SU-DHL-6 (cell line): ENCODE measurements around the gene CNBD2.
"Not testable (repeated sequence)": the region's sequence is repeated elsewhere in the genome, so short reads cannot be mapped to it uniquely, and the experiment has no call there.

Source experiments
- H2AFZ ChIP-seq: fragments of 200-600 bp; sonication (generic); 2 replicates; pipeline ENCODE4 v1.6.1; 2014; ENCODE audit warnings: low read depth, mild to moderate bottlenecking, moderate library complexity, mixed read lengths, antibody characterized with exemption, low read length; ENCODE audit not compliant: severe bottlenecking
- H3F3A ChIP-seq: fragments of 200-600 bp; shearing (Covaris generic); 2 replicates; pipeline ENCODE4 v1.6.0; 2016; ENCODE audit warnings: antibody characterized with exemption, mild to moderate bottlenecking; ENCODE audit not compliant: insufficient read depth
- H3K27ac ChIP-seq: fragments of 200-600 bp; sonication (generic); 2 replicates; pipeline ENCODE4 v1.5.1; 2016; ENCODE audit warnings: low read depth, mild to moderate bottlenecking, low read length, moderate library complexity, mixed read lengths
- H3K27me3 ChIP-seq: fragments of 200-600 bp; sonication (generic), shearing (Covaris generic); 2 replicates; pipeline ENCODE4 v1.6.0; 2014; ENCODE audit warnings: mild to moderate bottlenecking, low read length
- H3K36me3 ChIP-seq: fragments of 200-600 bp; sonication (generic); 2 replicates; pipeline ENCODE4 v1.6.1; 2014; ENCODE audit warnings: mild to moderate bottlenecking, low read length, mixed read lengths
- H3K4me2 ChIP-seq: fragments of 300-600, 200-600 bp; shearing (Covaris generic), sonication (generic); 2 replicates; pipeline ENCODE4 v1.6.0; 2014; ENCODE audit warnings: low read length, low read depth, mild to moderate bottlenecking; ENCODE audit not compliant: poor library complexity, severe bottlenecking
- H3K4me3 ChIP-seq: fragments of 200-600 bp; sonication (generic); 2 replicates; pipeline ENCODE4 v1.5.1; 2014; ENCODE audit warnings: antibody characterized with exemption, low read length, mild to moderate bottlenecking, mixed read lengths; ENCODE audit not compliant: insufficient read depth, poor library complexity, severe bottlenecking
- H3K79me2 ChIP-seq: fragments of 200-600 bp; sonication (generic); 2 replicates; pipeline ENCODE4 v1.6.1; 2014; ENCODE audit warnings: mild to moderate bottlenecking, low read length, moderate library complexity; ENCODE audit not compliant: insufficient read depth
- H3K9ac ChIP-seq: fragments of 200-600 bp; sonication (generic); 2 replicates; pipeline ENCODE4 v1.7.0; 2014; ENCODE audit warnings: mild to moderate bottlenecking, low read length
- H3K9me2 ChIP-seq: fragments of 200-600 bp; sonication (generic); replicated peaks from 2 replicates; pipeline ENCODE4 v1.6.1; 2014; ENCODE audit warnings: low read length; ENCODE audit not compliant: insufficient read depth
- H3K9me3 ChIP-seq: fragments of 200-600 bp; sonication (generic); 2 replicates; pipeline ENCODE4 v1.6.1; 2014; ENCODE audit warnings: low read length, mixed read lengths; ENCODE audit not compliant: insufficient read depth
- H4K20me1 ChIP-seq: fragments of 200-600 bp; sonication (generic); 2 replicates; pipeline ENCODE4 v1.6.1; 2014; ENCODE audit warnings: low read depth, mild to moderate bottlenecking, antibody characterized with exemption, low read length, moderate library complexity, mixed read lengths
- EZH2phosphoT487 ChIP-seq: fragments of 200-600 bp; sonication (generic), shearing (Covaris generic); conservative IDR thresholded peaks from 2 replicates; pipeline ENCODE4 v1.6.1; 2018; ENCODE audit warnings: mild to moderate bottlenecking, antibody characterized with exemption, low read length, moderate library complexity, mixed read lengths
- TF ChIP-seq, protein P1 (sequence below): fragments of 200-600 bp; sonication (generic); IDR thresholded peaks from one replicate; pipeline ENCODE4 v1.5.1; 2017; ENCODE audit warnings: antibody characterized with exemption, mild to moderate bottlenecking, low read length, moderate library complexity; ENCODE audit not compliant: insufficient read depth, poor library complexity, severe bottlenecking

The CNBD2 gene

DNA sequence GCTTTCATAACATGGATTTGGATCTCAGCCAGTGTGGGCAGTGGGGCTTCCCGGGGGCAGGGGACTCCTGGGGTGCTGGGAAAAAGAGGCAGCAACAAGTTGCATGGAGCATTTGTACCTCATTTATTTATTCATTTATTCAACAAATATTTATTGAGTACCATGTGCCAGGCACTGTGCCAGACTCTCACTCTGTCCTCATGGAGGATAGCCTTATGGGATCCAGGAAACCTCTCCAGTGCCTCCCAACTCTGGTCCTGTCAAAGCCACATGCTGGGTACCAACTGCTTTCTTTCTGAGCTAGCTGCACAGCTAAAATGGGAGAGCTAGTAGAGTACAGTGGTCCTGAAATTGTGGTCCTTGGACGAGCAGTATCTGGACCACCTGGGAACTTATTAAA lies 98.4 kb downstream of the CNBD2 start:
- H3K9me2 ChIP-seq, result no peaks in the 10 kb centered on the region
- TF ChIP-seq, protein P1, sequence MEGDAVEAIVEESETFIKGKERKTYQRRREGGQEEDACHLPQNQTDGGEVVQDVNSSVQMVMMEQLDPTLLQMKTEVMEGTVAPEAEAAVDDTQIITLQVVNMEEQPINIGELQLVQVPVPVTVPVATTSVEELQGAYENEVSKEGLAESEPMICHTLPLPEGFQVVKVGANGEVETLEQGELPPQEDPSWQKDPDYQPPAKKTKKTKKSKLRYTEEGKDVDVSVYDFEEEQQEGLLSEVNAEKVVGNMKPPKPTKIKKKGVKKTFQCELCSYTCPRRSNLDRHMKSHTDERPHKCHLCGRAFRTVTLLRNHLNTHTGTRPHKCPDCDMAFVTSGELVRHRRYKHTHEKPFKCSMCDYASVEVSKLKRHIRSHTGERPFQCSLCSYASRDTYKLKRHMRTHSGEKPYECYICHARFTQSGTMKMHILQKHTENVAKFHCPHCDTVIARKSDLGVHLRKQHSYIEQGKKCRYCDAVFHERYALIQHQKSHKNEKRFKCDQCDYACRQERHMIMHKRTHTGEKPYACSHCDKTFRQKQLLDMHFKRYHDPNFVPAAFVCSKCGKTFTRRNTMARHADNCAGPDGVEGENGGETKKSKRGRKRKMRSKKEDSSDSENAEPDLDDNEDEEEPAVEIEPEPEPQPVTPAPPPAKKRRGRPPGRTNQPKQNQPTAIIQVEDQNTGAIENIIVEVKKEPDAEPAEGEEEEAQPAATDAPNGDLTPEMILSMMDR, result no peak
- TF ChIP-seq EZH2phosphoT487, result no peak
- H3K27ac ChIP-seq, result no peak overlapping the region
- no peak overlapping the region for H3K4me3 ChIP-seq
- no peaks in the 10 kb centered on the region for H3K27me3 ChIP-seq
- H3K9ac ChIP-seq, result no peak overlapping the region
- H3K36me3 ChIP-seq, result no peaks in the 10 kb centered on the region
- no peaks in the 10 kb centered on the region for H3K9me3 ChIP-seq
- no peak overlapping the region for H3K4me2 ChIP-seq
- H4K20me1 ChIP-seq, result no peaks in the 10 kb centered on the region
- H2AFZ ChIP-seq, result no peak overlapping the region
- no peaks in the 10 kb centered on the region for H3K79me2 ChIP-seq
- no peaks in the 10 kb centered on the region for H3F3A ChIP-seq

- H3K79me2 ChIP-seq, H3K4me2 ChIP-seq, H3F3A ChIP-seq, H3K9ac ChIP-seq, H3K27me3 ChIP-seq, H4K20me1 ChIP-seq, H3K9me3 ChIP-seq, H3K36me3 ChIP-seq, H3K9me2 ChIP-seq, H2AFZ ChIP-seq, H3K4me3 ChIP-seq, H3K27ac ChIP-seq: not testable (repeated sequence)
Measured at GRCh38 chr20:36068526-36068925, 100.1 kb downstream of the CNBD2 start.

DNA sequence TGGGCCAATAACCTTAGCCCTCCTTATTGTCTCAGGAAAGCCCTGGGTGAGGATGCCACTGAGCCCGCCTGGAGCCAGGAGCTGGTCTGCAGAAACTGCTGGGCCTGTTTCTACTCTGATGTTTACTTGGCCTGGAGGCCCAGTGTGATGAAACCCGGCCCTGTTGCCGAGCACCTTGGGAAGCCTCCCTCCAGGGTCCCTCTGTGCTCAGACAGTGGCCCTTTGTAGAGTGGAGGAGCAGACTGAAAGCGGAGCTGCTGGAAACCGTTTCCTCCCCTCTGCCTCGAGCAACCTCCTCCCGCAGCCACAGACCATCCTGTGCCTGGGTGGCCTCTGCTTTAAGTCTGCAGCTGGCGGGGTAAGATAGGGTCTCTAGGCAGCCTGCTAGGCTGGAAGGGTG lies 102.1 kb downstream of the CNBD2 start:
- Histone ChIP-seq H3K27ac (no peak overlapping the region), H3K4me2 (no peak overlapping the region), H3K4me3 (no peak overlapping the region), H3K9me3 (no peaks in the 10 kb centered on the region), H3K36me3 (no peaks in the 10 kb centered on the region), H2AFZ (no peak overlapping the region), H3K9ac (no peak overlapping the region), H3F3A (no peaks in the 10 kb centered on the region), H3K9me2 (no peaks in the 10 kb centered on the region), H3K27me3 (no peaks in the 10 kb centered on the region), H3K79me2 (no peaks in the 10 kb centered on the region), H4K20me1 (no peaks in the 10 kb centered on the region)
- TF ChIP-seq, protein P1, result no peak
- TF ChIP-seq EZH2phosphoT487, result no peak

DNA sequence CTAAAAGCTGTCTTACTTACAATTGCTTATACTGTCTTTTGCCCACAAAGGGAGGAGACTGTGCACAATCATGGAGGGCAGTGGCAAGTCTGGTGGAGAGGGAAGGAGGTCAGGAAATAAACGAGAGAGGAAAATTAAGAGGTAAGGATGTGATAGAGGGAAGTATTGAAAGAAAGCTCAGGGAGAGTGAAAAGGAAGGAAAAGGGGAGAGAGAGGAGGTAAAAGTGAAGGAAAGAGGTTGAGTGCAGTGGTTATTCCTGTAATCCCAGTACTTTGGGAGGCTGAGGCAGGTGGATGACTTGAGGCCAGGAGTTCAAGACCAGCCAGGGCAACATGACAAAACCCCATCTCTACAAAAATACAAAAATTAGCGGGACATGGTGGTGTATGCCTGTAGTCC lies 103.5 kb downstream of the CNBD2 start:
- Histone ChIP-seq H3K4me2 (no peak overlapping the region), H3K27me3 (no peaks in the 10 kb centered on the region), H3F3A (no peaks in the 10 kb centered on the region), H3K9me3 (no peaks in the 10 kb centered on the region), H3K79me2 (no peaks in the 10 kb centered on the region), H3K9ac (no peak overlapping the region), H3K36me3 (no peaks in the 10 kb centered on the region), H3K4me3 (no peak overlapping the region), H3K9me2 (no peaks in the 10 kb centered on the region), H3K27ac (no peak overlapping the region), H2AFZ (no peak overlapping the region), H4K20me1 (no peaks in the 10 kb centered on the region)
- TF ChIP-seq, protein P1, result no peak
- TF ChIP-seq EZH2phosphoT487, result no peak
